Stimulated activated CD8-positive, alpha-beta memory T cell treated with anti-CD3 and anti-CD28 coated beads, Interleukin-12 subunit alpha, Interleukin-12 subunit beta, amount 100 ng/mL, for 4 hours (primary cell): ENCODE results near the gene PLEKHA7.
"Not testable (repeated sequence)": the region's sequence is repeated elsewhere in the genome, so short reads cannot be mapped to it uniquely, and the experiment has no call there.

Experiments used
- DNase-seq: peaks from one replicate; pipeline ENCODE4 v3.0.0-alpha.2; 2020; ENCODE audit warnings: low read depth

Gene PLEKHA7

GRCh38 chr11:17014321-17014832, at the start of gene PLEKHA7:
TSS of gene PLEKHA7 (minus strand) at chr11:17014414. CDS start at chr11:17014401, 13 bp downstream.
- DNase-seq = no peak

- no peak for DNase-seq
These were observed 49.2 kb upstream of the PLEKHA7 start for GRCh38 chr11:17063171-17064002.

DNA sequence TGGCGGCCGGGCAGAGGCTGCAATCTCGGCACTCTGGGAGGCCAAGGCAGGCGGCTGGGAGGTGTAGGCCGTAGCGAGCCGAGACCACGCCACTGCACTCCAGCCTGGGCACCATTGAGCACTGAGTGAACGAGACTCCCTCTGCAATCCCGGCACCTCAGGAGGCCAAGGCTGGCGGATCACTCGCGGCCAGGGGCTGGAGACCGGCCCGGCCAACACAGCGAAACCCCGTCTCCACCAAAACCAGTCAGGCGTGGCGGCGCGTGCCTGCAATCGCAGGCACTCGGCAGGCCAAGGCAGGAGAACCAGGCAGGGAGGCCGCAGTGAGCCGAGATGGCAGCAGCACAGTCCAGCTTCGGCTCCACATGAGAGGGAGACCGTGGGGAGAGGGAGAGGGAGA, 36.9 kb upstream of the PLEKHA7 start:
- DNase-seq = not testable (repeated sequence)

- not testable (repeated sequence) for DNase-seq
These were observed 34.3 kb upstream of the PLEKHA7 start for GRCh38 chr11:17048491-17048890.

- DNase-seq = no peak
These were observed 32.5 kb upstream of the PLEKHA7 start for GRCh38 chr11:17046690-17047089.

GRCh38 chr11:17036666-17037658, 22.7 kb upstream of the PLEKHA7 start:
- no peak for DNase-seq

- not testable (repeated sequence) for DNase-seq
These were observed 19.8 kb upstream of the PLEKHA7 start for GRCh38 chr11:17034027-17034426.

- DNase-seq = no peak
These were observed 12.4 kb upstream of the PLEKHA7 start for GRCh38 chr11:17026487-17027082.

DNA sequence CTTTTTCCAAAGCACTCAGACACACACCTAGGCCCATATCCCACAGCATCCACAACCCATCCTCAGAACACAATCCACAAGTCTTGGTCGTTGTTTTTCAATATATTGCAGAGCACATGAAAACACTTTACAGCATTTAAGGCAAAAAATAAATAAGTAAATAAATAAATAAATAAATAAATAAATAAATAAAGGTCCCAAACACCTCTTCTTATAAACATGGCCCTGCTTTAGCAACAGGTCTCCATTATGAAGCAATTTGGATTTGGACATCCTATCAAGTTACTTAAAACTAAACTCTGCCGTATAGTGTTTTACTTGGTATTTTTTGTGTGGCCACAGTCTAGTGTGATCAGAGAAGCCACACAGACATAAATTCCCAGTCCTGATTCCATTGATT, 10.7 kb upstream of the PLEKHA7 start:
- no peak for DNase-seq

DNA sequence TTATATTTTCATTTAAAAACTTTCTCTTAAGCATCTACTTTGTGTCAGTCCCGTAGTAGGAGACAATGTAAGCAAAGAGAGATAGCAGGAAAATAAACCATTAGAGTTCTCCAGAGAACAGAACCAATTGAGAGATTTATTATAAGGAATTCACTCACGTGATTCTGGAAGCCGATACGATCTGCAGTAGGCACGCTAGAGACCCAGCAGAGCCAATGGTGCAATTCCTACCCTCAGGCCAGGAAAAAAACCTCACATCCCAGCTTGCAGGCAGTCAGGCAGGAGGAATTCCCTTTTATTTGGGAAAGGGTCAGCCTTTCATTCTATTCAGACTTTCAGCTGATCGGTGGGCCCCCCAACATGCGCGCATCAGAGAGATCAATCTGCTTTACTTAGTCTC, 7.3 kb upstream of the PLEKHA7 start:
- DNase-seq = no peak

GRCh38 chr11:17020831-17021230, 6.6 kb upstream of the PLEKHA7 start:
- no peak for DNase-seq

DNA sequence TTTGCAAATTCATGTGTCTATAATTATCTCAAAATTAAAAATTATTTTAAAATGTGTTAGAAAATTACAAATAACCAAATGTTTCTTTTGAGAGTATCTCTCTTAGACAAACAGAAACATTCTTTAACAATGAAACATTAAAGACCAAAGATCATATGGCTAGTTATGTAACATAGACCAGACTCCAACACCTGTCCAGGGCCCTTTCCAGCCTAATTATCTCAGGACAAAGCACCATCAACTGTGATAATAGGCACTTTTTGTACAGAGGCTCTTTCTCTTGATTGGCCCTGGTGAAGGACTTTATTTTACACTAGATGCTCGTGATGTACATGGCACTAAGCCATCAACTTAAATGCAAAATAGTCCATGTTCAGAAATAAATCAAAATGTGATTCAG, 5.0 kb upstream of the PLEKHA7 start:
- DNase-seq = no peak

GRCh38 chr11:17015627-17016126, 1.5 kb upstream of the PLEKHA7 start:
- DNase-seq = no peak

DNA sequence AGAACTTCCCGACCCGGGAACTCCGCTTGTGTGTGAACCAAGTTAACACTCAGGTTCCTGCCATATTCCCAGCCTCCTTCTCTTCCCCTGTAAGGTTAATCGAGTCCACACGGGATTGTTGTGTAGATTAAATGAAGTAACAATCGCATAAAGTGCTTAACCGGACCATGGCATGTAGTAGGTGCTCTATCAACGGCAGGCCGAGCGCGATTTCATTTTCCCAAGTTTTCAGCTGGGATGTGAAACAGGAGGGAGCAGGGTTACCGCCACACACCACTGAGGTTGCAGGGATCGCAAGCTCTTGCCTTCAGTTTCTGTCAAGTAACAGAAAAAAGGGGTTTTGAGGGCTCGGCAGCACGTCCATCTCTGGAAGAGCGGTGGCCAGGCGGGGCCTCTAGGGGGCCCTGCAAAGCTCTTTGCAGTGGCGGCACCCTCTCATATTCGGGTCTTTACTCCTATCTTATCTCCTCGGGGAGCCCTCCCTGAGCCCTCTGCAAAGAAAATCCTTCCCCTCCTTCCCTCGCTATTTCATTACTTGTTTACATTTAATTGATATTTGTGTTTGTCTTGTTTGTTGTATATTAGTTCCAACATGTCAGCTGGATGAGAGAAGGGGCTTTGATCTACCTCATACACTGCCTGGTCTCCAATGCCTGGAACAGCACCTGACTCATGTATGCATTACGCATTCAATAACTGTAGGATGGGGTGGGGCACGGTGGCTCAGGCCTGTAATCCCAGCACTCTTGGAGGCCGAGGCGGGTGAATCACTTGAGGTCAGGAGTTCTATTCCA, 816 bp upstream of the PLEKHA7 start:
- no peak for DNase-seq

GRCh38 chr11:17013548-17014320, 480 bp downstream of the PLEKHA7 start:
- no peak for DNase-seq

DNA sequence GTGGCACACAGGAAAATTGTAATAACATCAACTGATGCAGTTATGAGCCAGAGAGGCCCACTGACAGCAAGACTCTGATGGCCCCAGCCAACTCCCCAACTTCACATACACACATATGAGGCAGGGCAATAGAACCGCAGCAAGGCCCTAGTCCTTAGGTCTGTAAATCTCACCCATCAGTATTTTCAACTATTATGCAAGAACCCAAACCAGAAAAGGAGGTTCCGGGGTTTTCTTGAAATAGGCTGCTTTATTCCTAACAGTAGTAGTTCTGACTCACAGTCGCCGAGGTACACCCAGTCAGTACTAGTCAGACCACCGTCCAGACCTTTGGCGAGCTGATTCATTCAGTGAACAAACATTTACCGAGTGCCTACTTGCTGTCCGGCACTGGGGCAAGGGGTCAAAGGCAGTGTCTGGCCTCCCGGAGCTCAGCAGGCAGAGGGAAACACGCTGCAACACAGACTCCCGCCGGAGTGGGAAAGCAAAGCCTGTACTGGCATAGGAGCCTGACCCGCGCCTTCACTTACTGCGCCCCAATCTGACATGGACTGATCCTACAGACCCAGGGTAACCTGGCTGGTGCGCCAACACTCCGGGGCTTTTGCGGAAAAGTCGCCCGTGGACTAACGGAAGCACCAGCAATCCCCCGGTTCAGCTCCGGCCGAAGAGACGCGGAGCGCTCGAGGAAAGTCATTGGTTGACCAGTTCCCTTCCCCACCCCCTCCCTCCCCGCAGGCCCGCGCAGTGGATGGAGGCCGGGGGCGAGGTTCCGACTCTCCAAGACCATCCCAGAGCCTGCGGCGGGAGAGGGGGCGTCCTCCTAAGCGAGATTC, 1.3 kb downstream of the PLEKHA7 start:
- no peak for DNase-seq

- DNase-seq = no peak
These were observed 2.0 kb downstream of the PLEKHA7 start for GRCh38 chr11:17012179-17012578.

GRCh38 chr11:17010851-17011420, 3.3 kb downstream of the PLEKHA7 start:
- no peak for DNase-seq

GRCh38 chr11:17008099-17008498, 6.1 kb downstream of the PLEKHA7 start:
- no peak for DNase-seq
